H1 (cell line): ENCODE measurements around the gene ZNF620. TPM values are rescaled to one million over a fixed set of nuclear protein-coding genes. Genes with fewer than 3 reads are reported as not detected.

Experiments
- CTCF ChIA-PET: fragments of 300-600 bp; sonication (Branson Sonifier 250); formaldehyde crosslinking; loops from one replicate; lab custom pipeline; 2021; ENCODE audit not compliant: partially characterized antibody; lab: Charles Lee
- POLR2A ChIA-PET: fragments of 300-600 bp; sonication (Branson Sonifier 250); formaldehyde crosslinking; loops from one replicate; lab custom pipeline; 2021; ENCODE audit warnings: inconsistent platforms; ENCODE audit not compliant: partially characterized antibody; lab: Charles Lee
- DNase-seq, 2 experiments: peaks; one replicate each; pipeline versions ENCODE4 v3.0.0 to v3.0.0-alpha.2; 2010 to 2022; ENCODE audit warnings: low spot score in 2 of 2, low read depth in 1 of 2, mixed read lengths in 1 of 2
- FAIRE-seq: peaks from 2 replicates; lab custom pipeline; 2011; peaks lifted over from hg19 to GRCh38; lab: Jason Lieb, UNC
- H2AFZ ChIP-seq: 2 replicates; pipeline ENCODE4 v1.8.1; 2012; ENCODE audit warnings: low read length, inconsistent platforms
- H2AK5ac ChIP-seq: 2 replicates; pipeline ENCODE4 v1.6.1; 2013; ENCODE audit warnings: low read depth, low read length
- H2BK120ac ChIP-seq: replicated peaks from 2 replicates; pipeline ENCODE3; 2013; ENCODE audit warnings: low read depth, low read length, inconsistent platforms
- H2BK12ac ChIP-seq: 2 replicates; pipeline ENCODE4 v1.6.1; 2013; ENCODE audit warnings: low read depth, low read length
- H2BK15ac ChIP-seq: 2 replicates; pipeline ENCODE4 v1.6.1; 2013; ENCODE audit warnings: low read length
- H2BK20ac ChIP-seq: 2 replicates; pipeline ENCODE4 v1.6.1; 2013; ENCODE audit warnings: low read length
- H2BK5ac ChIP-seq: 2 replicates; pipeline ENCODE4 v1.6.1; 2013; ENCODE audit warnings: low read depth, low read length
- H3K14ac ChIP-seq: 2 replicates; pipeline ENCODE4 v1.6.1; 2013; ENCODE audit warnings: inconsistent platforms; ENCODE audit not compliant: insufficient read length
- H3K18ac ChIP-seq: 2 replicates; pipeline ENCODE4 v1.6.1; 2013; ENCODE audit warnings: low read length; ENCODE audit errors: extremely low read depth
- H3K23ac ChIP-seq: 2 replicates; pipeline ENCODE4 v1.6.1; 2013; ENCODE audit warnings: inconsistent platforms; ENCODE audit not compliant: insufficient read length
- H3K23me2 ChIP-seq: 2 replicates; pipeline ENCODE4 v1.6.1; 2013; ENCODE audit warnings: low read depth, low read length
- H3K27ac ChIP-seq: 2 replicates; pipeline ENCODE4 v1.6.1; 2011; ENCODE audit warnings: low read depth, low read length, inconsistent platforms
- H3K27me3 ChIP-seq, 4 experiments: replicated peaks in 1 of 4; 1 replicate in 1 of 4; 2 replicates in 3 of 4; pipeline versions ENCODE4 v1.6.1 to v1.8.1; 2011 to 2013; ENCODE audit warnings: low read length in 3 of 4, mild to moderate bottlenecking in 3 of 4, inconsistent platforms in 2 of 4, mixed read lengths in 2 of 4, moderate library complexity in 1 of 4; ENCODE audit not compliant: control insufficient read depth in 3 of 4, insufficient read depth in 3 of 4; ENCODE audit errors: extremely low read depth in 1 of 4
- H3K36me3 ChIP-seq, 4 experiments: 2 replicates each; pipeline versions ENCODE4 v1.6.1 to v1.8.1; 2011 to 2013; ENCODE audit warnings: mild to moderate bottlenecking in 4 of 4, low read length in 3 of 4, moderate library complexity in 2 of 4, control low read depth in 1 of 4, inconsistent platforms in 1 of 4; ENCODE audit not compliant: insufficient read depth in 4 of 4, control insufficient read depth in 2 of 4
- H3K4ac ChIP-seq: replicated peaks from 2 replicates; pipeline ENCODE3; 2013; ENCODE audit warnings: low read length, low read depth, mixed read lengths, inconsistent platforms; ENCODE audit not compliant: insufficient read length
- H3K4me1 ChIP-seq, 4 experiments: replicated peaks in 1 of 4; 1 replicate in 1 of 4; 2 replicates in 3 of 4; pipeline versions ENCODE4 v1.6.1 to v1.8.1; 2011 to 2013; ENCODE audit warnings: low read length in 3 of 4, inconsistent platforms in 2 of 4, mixed read lengths in 1 of 4; ENCODE audit not compliant: insufficient read depth in 4 of 4, control insufficient read depth in 3 of 4
- H3K4me2 ChIP-seq, 2 experiments: 2 replicates each; pipeline versions ENCODE4 v1.6.1 to v1.8.1; 2011 to 2013; ENCODE audit warnings: low read depth in 2 of 2, low read length in 2 of 2, control low read depth in 1 of 2, inconsistent platforms in 1 of 2, mild to moderate bottlenecking in 1 of 2; ENCODE audit not compliant: insufficient read depth in 1 of 2
- H3K4me3 ChIP-seq, 4 experiments: fragments of 200-600, 300-600 bp in 1 of 4; sonication (generic), shearing (Covaris generic), sonication (Bioruptor Twin) in 1 of 4; 2 replicates each; pipeline versions ENCODE4 v1.5.1 to v1.8.1; 2011 to 2016; ENCODE audit warnings: low read length in 4 of 4, low read depth in 3 of 4, control low read depth in 2 of 4, inconsistent platforms in 2 of 4, mild to moderate bottlenecking in 2 of 4, mixed read lengths in 1 of 4, moderate library complexity in 1 of 4; ENCODE audit not compliant: insufficient read depth in 2 of 4; ENCODE audit errors: extremely low read depth in 1 of 4
- H3K56ac ChIP-seq: replicated peaks from 2 replicates; pipeline ENCODE3; 2013; ENCODE audit warnings: low read depth, mild to moderate bottlenecking, mixed read lengths, low read length, inconsistent platforms; ENCODE audit not compliant: insufficient read length
- H3K79me1 ChIP-seq: 2 replicates; pipeline ENCODE4 v1.6.1; 2013; ENCODE audit warnings: low read depth, low read length, control low read depth
- H3K79me2 ChIP-seq, 2 experiments: 2 replicates each; pipeline versions ENCODE4 v1.6.1 to v1.8.1; 2012 to 2013; ENCODE audit warnings: low read length in 2 of 2, mild to moderate bottlenecking in 2 of 2, inconsistent platforms in 1 of 2; ENCODE audit not compliant: insufficient read depth in 2 of 2, control insufficient read depth in 1 of 2
- H3K9ac ChIP-seq, 4 experiments: replicated peaks in 1 of 4; 1 replicate in 1 of 4; 2 replicates in 3 of 4; pipeline versions ENCODE4 v1.6.1 to v1.8.1; 2011 to 2013; ENCODE audit warnings: low read depth in 3 of 4, low read length in 3 of 4, control low read depth in 2 of 4, mild to moderate bottlenecking in 2 of 4, moderate library complexity in 2 of 4, inconsistent platforms in 1 of 4; ENCODE audit errors: extremely low read depth in 1 of 4
- H3K9me3 ChIP-seq, 2 experiments: 2 replicates each; pipeline versions ENCODE4 v1.6.1 to v1.8.1; 2012 to 2013; ENCODE audit warnings: mild to moderate bottlenecking in 2 of 2, moderate library complexity in 2 of 2, control low read depth in 1 of 2, inconsistent platforms in 1 of 2, low read depth in 1 of 2, low read length in 1 of 2, mixed read lengths in 1 of 2; ENCODE audit not compliant: insufficient read depth in 2 of 2
- H4K20me1 ChIP-seq, 2 experiments: replicated peaks in 1 of 2; 2 replicates each; pipeline versions ENCODE3 to v1.8.1; 2011 to 2013; ENCODE audit warnings: inconsistent platforms in 2 of 2, low read length in 2 of 2, mild to moderate bottlenecking in 1 of 2; ENCODE audit not compliant: insufficient read depth in 2 of 2, control insufficient read depth in 1 of 2
- H4K5ac ChIP-seq: 2 replicates; pipeline ENCODE4 v1.6.1; 2013; ENCODE audit warnings: low read length, low read depth, mixed read lengths, inconsistent platforms; ENCODE audit not compliant: insufficient read length
- H4K8ac ChIP-seq: 2 replicates; pipeline ENCODE4 v1.8.0; 2013; ENCODE audit warnings: mild to moderate bottlenecking, moderate library complexity, low read length, inconsistent platforms; ENCODE audit not compliant: insufficient read depth; ENCODE audit errors: extremely low read depth
- H4K91ac ChIP-seq: replicated peaks from 2 replicates; pipeline ENCODE3; 2013; ENCODE audit warnings: low read length, mixed read lengths, inconsistent platforms; ENCODE audit not compliant: insufficient read length
- BACH1 ChIP-seq: IDR thresholded peaks from 2 replicates; pipeline ENCODE4 v1.6.1; 2012; ENCODE audit warnings: low read length, improper control_type of control experiment
- BRCA1 ChIP-seq: IDR thresholded peaks from 2 replicates; pipeline ENCODE4 v1.6.1; 2012; ENCODE audit warnings: low read depth, low read length, improper control_type of control experiment
- CBX5 ChIP-seq: fragments of 300-800, 300-1000 bp; sonication (generic); IDR thresholded peaks from 2 replicates; pipeline ENCODE4 v1.7.1; 2016; ENCODE audit warnings: antibody characterized with exemption, low read length, low read depth
- CBX8 ChIP-seq: fragments of 300-800, 300-1000 bp; sonication (generic); IDR thresholded peaks from 2 replicates; pipeline ENCODE4 v1.7.1; 2016; ENCODE audit warnings: low read depth, low read length, borderline replicate concordance
- CTCF ChIP-seq, 3 experiments: IDR thresholded peaks; 1 replicate in 2 of 3; 2 replicates in 1 of 3; pipeline versions ENCODE4 v1.5.1 to v1.6.1; 2011; ENCODE audit warnings: low read length in 3 of 3, mild to moderate bottlenecking in 3 of 3, inconsistent platforms in 2 of 3, low read depth in 1 of 3, moderate library complexity in 1 of 3; ENCODE audit not compliant: insufficient read depth in 1 of 3; ENCODE audit errors: control extremely low read depth in 1 of 3
- POLR2AphosphoS5 ChIP-seq: IDR thresholded peaks from 2 replicates; pipeline ENCODE4 v1.6.1; 2011; ENCODE audit warnings: low read depth, low read length
- SP1 ChIP-seq: IDR thresholded peaks from 2 replicates; pipeline ENCODE4 v1.6.1; 2011; ENCODE audit warnings: low read depth, low read length
- SP4 ChIP-seq: IDR thresholded peaks from 2 replicates; pipeline ENCODE4 v1.6.1; 2012; ENCODE audit warnings: low read length, inconsistent platforms
- TAF1 ChIP-seq: IDR thresholded peaks from 2 replicates; pipeline ENCODE4 v1.6.1; 2011; ENCODE audit warnings: mild to moderate bottlenecking, low read depth, low read length
- TCF12 ChIP-seq: IDR thresholded peaks from 2 replicates; pipeline ENCODE4 v1.6.1; 2011; ENCODE audit warnings: low read depth, mild to moderate bottlenecking, low read length
- WGBS, 2 experiments: shearing (Covaris generic) in 1 of 2; methylation state at CpG; one replicate each; pipeline versions ENCODE4 v1.1.6 to v1.1.7; 2013 to 2015; ENCODE audit warnings: low lambda C conversion rate in 2 of 2, mixed read lengths in 2 of 2, inconsistent platforms in 1 of 2, low coverage in 1 of 2, missing lambda C conversion rate in 1 of 2; ENCODE audit not compliant: insufficient replicate concordance in 2 of 2, insufficient coverage in 1 of 2, insufficient read length in 1 of 2; ENCODE audit errors: extremely low coverage in 1 of 2, missing lambda C conversion rate in 1 of 2; 5-methylcytosine and 5-hydroxymethylcytosine counted together
- polyA plus RNA-seq, 7 experiments: library from polyadenylated mRNA; depleted of rRNA in 3 of 7; stranded (reverse) in 5 of 7; unstranded in 2 of 7; fragments of >200 nt in 5 of 7; fragments of 200-250 nt in 2 of 7; gene quantifications; 1 replicate in 5 of 7; 2 replicates in 1 of 7; 4 replicates in 1 of 7; pipeline versions ENCODE4 v1.2.1 to v1.2.3, GENCODE V29; 2011 to 2013; ENCODE audit warnings: missing spikeins in 2 of 7, mixed read lengths in 2 of 7
- total RNA-seq: library from RNA; stranded (reverse); fragmentation: NEBNext Ultra II Directional; extraction: Animal tissue kit (Norgen Biotek cat#: 25700); gene quantifications from 2 replicates; pipeline ENCODE4 v1.2.1, GENCODE V29; 2021
- TF ChIP-seq, protein P1 (sequence below): IDR thresholded peaks from 2 replicates; pipeline ENCODE4 v1.6.1; 2011; ENCODE audit warnings: low read depth, mild to moderate bottlenecking, low read length; ENCODE audit not compliant: insufficient read depth

ZNF620 gene
- total and polyA plus RNA-seq, 2 of the 8 experiments (the other 6 are each of a cell fraction or from before 2014, with no cell fraction given): 5.1 to 20.2 TPM

DNA sequence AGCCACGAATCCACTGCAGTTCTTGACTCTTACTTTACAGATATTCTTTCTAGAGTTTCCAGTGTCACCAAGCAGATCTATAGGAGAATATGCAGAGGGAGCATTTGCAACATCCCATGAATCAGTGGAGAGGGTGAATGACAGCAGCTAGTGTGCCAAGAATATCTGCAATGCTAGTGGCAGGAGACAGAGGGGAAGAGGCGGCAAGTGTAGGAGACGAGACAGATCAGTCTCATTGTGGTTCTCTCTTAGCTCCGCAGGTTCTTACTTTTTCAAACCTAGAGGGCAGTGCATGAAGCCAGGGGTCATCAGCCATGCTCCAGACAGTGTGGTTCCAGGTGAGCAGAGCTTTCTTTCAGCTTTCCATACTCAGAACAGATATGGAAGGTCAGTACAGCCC, 28.2 kb upstream of the ZNF620 start:
- Histone ChIP-seq H2BK120ac (no peak overlapping the region), H3K56ac (no peak overlapping the region), H4K91ac (no peak overlapping the region), H4K20me1 (no peaks in the 10 kb centered on the region), H3K27me3 (no peaks in the 10 kb centered on the region), H2BK12ac (no peak overlapping the region), H2BK15ac (no peak overlapping the region), H3K4me3 (peak overlapping the region in 2 of 4 experiments; percentile 72 to 88; a peak in 6 of 8 replicates), H3K18ac (no peak overlapping the region; the same call in 1 of the 2 replicates), H3K4me2 (peak overlapping the region; percentile 63 to 82), H2BK5ac (no peak overlapping the region), H3K27ac (no peak overlapping the region), H2AK5ac (no peak overlapping the region), H2AFZ (peak overlapping the region; percentile 54; the same call in 1 of the 2 replicates), H3K14ac (no peak overlapping the region), H3K23me2 (no peaks in the 10 kb centered on the region), H3K23ac (no peak overlapping the region), H3K9ac (no peak overlapping the region), H3K79me1 (no peaks in the 10 kb centered on the region), H3K4ac (no peak overlapping the region)
- POLR2A ChIA-PET: interaction anchor here (1.3 to 4.2 kb wide), 8 partner anchors 9 to 47 kb away, joined by 5 to 42 read pairs (median 6); partner anchors contain the start of genes RPL14, ZNF620 and ZNF621
- FAIRE-seq: no peak
- CTCF ChIA-PET: interaction anchor here (1.0 to 1.5 kb wide), 2 partner anchors 28 to 151 kb away, joined by 4 to 5 read pairs; partner anchors contain the start of gene ZNF620
- TF ChIP-seq SP1 (no peak), TCF12 (no peak), POLR2AphosphoS5 (no peak), SP4 (no peak), BACH1 (no peak), CBX5 (no peak), BRCA1 (no peak), CBX8 (no peak), TAF1 (no peak), CTCF (IDR thresholded peaks at IDR 0.05; ENCODE audit: control extremely low read depth in 1 of 3, insufficient read depth in 1 of 3, low read depth in 1 of 3, low read length in 3 of 3) (no peak)
- TF ChIP-seq, protein P1, sequence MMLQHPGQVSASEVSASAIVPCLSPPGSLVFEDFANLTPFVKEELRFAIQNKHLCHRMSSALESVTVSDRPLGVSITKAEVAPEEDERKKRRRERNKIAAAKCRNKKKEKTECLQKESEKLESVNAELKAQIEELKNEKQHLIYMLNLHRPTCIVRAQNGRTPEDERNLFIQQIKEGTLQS: no peak
- TF ChIP-seq, all 59 proteins: peak for 0
- H4K5ac ChIP-seq: no peak overlapping the region
- H2BK20ac ChIP-seq: no peak overlapping the region
- peaks cover 0 to 8% (median 3%) of the 10 kb centered on the region in 4 experiments; a peak in 2 of 7 replicates for H3K4me1 ChIP-seq
- H3K79me2 ChIP-seq: no peaks in the 10 kb centered on the region
- H3K9me3 ChIP-seq: no peaks in the 10 kb centered on the region
- DNase-seq: no peak
- WGBS, 2 experiments: 69% methylated on average over 4 of the region's 4 CpGs; no CpG with 5 or more reads in 1 of the 2 experiments
- no peak overlapping the region for H4K8ac ChIP-seq
- H3K36me3 ChIP-seq: peaks cover 0 to 4% (median 0%) of the 10 kb centered on the region in 4 experiments; a peak in 1 of 8 replicates
